GM18505 (cell line): Measurements from ENCODE around the gene NCAPG2.
A peak's percentile ranks its signal among the peaks of the same experiment; 100 is the strongest.
"Not testable (repeated sequence)": the region's sequence is repeated elsewhere in the genome, so short reads cannot be mapped to it uniquely, and the experiment has no call there.

Source experiments
- ATAC-seq: cut with Tn5 transposase; IDR thresholded peaks from one replicate; pipeline ENCODE4 v1.9.1; 2021; ENCODE audit not compliant: unreplicated experiment
- POLR2A ChIP-seq: IDR thresholded peaks from 4 replicates; pipeline ENCODE4 v1.6.1; 2011; ENCODE audit warnings: borderline replicate concordance; ENCODE audit not compliant: insufficient read depth, insufficient read length; ENCODE audit errors: extremely low read depth

NCAPG2 gene

DNA sequence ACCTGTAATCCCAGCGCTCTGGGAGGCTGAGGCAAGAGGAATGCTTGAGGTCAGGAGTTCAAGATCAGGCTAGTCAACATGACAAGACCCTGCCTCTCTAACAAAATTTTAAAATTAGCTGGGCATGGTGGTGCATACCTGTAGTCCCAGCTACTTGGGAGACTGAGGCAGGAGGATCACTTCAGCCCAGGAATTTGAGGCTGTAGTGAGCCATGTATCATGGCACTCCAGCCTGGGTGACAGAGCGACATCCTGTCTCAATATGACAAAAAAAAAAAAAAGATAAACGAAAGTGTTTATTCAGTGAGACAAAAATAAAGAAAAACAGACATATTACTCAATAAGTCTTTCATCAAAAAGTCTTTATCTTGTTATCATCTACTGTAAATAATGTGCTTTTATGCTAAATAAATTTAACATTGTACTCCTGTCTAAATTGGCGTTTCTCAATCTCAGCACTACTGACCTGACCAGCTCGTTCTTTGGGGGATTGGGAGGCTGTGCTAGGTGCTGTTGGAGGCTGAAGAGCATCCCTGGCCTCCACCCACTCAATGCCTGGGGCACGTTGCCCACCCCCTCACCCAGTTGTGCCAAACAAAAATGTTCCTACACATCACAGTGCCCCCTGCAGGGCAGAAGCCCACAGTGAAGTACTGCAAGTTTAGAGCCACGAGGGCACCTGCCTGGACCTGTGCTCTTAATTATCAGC, 57.7 kb downstream of the NCAPG2 start:
- ATAC-seq = no peak
- TF ChIP-seq POLR2A = no peak

DNA sequence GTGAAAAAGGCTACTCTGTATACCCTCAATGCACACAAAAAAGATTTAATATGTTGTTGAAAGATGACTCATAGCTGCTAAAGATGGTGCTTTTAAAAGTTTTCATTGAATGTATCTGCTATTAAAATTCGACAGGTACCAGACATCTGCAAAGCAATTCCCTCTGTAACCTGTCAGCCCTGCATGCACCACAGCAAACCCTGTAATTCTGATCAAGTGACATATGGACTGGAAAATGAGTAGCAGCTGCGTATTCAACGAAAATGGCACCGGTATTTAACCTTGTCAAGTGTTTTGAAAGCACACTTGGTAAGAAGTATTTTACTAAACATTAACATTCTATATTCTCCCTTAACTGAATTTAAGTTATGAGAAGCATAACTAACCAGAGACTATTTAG, 58.8 kb downstream of the NCAPG2 start:
- TF ChIP-seq POLR2A = no peak
- no peak for ATAC-seq

DNA sequence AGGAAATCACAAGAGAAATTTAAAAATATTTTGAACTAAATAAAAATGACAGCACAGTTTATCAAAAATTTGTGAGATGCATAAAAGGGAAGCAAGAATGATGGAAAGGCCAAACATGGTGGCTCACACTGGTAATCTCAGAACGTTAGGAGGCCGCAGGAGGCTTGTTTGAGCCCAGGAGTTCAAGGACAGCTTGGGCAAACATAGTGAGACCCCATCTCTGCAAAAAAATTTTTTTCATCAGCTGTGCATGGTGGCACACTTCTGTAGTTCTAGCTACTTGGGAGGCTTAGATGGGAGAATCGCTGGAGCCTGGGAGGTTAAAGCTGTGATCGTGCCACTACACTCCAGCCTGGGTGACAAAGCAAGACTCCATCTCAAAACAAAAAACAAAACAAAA, 62.5 kb downstream of the NCAPG2 start:
- no peak for ATAC-seq
- TF ChIP-seq POLR2A = no peak

DNA sequence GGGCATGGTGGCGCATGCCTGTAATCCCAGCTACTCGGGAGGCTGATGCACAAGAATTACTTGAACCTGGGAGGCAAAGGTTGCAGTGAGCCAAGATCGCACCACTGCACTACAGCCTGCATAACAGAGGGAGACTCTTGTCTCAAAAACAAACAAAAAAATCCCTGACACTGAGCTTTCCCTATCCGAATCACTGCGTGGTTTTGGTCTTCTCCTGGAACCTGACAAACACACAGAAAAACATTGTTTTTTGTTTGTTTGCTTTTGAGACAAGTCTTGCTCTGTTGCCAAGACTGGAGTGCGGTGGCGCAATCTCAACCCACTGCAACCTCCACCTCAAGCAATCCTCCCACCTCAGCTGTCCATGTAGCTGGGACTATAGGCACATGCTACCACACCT, 66.6 kb downstream of the NCAPG2 start:
- ATAC-seq = no peak
- TF ChIP-seq POLR2A = no peak

DNA sequence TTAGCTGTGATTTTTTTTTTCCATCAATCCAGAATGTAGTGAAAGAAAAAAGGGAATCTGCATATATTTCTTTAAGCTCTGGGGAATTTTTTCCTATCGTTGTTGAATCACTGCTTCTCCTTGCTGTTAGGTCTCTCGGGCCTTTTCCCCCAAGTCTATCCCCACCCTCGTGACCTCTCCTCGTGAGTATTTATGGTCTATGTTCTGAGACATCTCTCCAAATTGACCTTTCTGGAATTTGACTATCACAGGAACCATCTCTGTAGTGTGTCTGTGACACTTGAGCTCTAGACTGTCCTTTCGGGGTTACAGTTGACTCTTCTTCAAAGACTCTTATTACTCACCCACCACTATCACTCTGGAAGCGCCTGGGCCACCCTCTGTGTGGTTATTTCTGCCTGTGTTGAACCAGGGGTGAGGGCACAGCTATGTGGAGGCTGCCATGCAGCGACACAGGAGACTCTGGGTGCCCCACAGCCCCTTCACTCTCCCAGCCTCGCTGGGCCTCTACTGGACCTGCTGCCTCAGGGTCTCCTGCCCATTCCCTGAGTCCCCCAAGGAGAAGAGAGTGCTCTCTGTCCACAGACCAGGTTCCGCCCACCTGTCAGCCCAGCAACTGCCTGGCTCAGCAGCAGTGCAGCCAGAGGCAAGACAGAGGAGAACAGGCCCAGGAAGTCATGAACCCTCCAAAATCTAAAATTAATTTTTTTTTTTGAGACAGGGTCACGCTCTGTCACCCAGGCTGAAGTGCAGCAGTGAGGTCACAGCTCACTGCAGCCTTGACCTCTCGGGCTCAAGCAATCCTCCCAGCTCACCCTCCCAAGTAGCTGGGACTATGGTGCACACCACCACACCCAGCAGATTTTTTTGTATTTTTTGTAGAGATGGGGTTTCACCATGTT, 71.3 kb downstream of the NCAPG2 start:
- peak; percentile 84 for ATAC-seq
- no peak for TF ChIP-seq POLR2A

DNA sequence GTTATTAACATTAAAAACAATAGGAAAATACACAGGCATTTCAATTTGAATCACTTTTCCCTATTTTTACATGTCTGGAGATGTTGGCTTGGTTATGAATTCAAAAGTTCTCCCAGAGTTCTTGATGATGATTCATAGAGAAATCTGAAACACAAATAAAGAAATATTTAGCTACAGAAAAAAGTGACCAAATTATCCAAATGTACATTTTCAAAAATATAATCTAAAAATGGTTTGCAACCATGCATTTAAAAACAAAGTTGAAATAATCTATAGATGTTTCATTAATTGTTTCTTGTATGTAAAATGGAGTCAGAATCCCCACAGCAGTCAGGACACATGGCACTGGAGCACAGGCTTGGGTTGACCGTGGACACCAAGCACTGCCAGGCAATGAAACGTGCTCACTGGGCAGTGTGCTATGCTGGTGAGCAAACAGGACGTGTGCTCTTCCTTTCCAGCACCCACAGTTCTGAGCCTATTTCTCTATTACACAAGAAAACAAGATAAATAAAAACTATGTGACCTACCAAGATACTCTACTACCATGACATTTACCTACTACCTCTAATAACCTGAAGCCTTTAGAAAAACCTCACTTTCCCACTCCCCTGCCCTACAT, 72.9 kb downstream of the NCAPG2 start:
- no peak for TF ChIP-seq POLR2A
- ATAC-seq = no peak

DNA sequence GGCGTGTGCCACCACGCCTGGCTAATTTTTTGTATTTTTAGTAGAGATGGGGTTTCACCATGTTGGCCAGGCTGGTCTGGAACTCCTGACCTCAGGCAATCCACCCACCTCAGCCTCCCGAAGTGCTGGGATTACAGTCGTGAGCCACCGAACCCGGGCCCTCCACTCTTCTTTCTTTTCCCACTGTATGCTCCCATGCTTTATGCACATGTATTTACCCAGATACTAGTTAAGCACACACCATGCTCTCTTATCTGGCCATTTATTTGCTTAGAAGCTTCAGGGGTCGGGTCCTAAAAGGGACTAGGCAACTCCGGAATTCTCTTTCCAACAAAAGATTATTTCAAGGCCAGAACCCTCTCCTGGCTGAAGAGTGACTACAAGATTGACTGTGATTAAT, 78.3 kb downstream of the NCAPG2 start:
- ATAC-seq = not testable (repeated sequence)

DNA sequence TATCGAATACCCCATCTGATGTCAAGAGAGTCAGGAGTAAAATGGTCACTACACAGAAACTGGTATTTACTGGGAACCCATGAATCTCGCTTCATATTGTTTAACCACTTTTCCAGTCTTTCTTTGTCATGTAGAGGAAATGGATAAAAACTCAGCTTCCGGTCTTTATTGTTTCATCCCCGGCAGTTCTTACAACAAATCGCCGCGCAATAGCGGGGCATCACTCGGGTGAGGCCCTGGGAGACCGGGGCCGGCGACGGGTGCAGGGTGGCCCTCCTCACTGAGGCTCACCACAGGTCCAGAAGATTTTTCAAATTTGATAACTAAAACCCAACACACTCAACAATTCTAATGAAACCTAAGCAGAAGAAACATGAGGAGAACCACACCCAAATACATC, 81.4 kb downstream of the NCAPG2 start:
- TF ChIP-seq POLR2A = no peak

DNA sequence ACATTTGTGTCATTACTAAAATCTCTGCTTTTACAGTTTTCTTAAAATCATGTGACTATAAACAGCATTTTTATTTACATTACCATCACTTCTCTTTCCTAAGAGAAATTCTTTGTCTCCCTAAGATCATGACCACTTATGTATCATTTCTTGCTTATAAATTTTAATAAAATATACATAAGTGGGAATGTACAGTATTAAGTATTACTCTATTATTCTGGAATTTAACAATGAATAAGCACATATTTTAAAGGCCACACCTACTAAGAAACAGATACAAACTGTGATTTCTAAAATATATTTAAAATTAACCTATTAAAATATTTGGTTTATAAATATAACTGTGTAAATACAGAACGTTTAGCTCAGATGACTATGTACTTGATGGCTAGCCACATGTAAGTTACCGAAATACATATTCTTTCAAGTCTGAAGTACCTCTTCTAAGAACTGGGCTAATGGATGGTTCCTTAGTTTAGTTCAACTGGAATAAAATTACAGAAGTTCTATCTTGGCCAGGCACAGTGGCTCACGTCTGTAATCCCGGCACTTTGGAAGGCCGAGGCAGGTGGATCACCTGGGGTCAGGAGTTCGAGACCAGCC, 83.7 kb downstream of the NCAPG2 start:
- ATAC-seq = no peak

More for the DNA sequence above, 81.4 kb downstream of the NCAPG2 start:
- ATAC-seq = no peak

DNA sequence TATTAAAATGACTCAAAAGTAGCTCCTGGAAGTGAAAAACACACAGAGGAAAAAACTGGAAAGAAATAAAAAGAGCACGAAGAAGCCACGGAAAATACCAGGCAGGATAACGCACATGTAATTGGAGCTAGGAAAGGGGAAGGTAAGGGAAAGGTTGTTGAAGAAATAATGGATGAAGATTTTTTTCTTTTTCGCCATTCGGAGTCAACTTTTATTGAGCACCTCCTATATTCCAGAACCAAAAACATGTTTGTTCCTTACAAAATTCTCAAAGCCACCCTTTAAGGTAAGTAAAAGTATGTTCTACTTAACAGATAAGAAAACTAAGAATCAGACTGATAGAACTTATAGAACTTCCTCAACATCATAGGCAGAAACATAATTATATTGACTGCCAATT, 84.2 kb downstream of the NCAPG2 start:
- no peak for TF ChIP-seq POLR2A
- no peak for ATAC-seq

More for the DNA sequence above, 83.7 kb downstream of the NCAPG2 start:
- TF ChIP-seq POLR2A = no peak

DNA sequence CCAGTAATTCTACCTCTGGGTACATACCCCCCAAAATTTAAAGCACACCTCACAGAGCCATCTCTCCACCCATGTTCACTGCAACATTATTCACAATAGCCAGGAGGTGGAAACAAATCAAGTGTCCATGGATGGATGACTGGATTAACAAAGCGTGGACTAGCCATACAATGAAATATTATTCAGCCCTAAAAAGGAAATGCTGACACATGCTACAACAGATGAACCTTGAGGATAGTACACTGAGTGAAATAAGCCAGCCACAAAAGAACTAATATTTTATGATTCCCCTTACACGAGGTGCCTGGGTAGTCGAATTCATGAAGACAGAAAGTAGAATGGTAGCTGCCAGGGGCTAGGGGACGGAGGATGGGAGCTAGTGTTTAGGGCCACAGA, 85.9 kb downstream of the NCAPG2 start:
- no peak for TF ChIP-seq POLR2A
- ATAC-seq = no peak

DNA sequence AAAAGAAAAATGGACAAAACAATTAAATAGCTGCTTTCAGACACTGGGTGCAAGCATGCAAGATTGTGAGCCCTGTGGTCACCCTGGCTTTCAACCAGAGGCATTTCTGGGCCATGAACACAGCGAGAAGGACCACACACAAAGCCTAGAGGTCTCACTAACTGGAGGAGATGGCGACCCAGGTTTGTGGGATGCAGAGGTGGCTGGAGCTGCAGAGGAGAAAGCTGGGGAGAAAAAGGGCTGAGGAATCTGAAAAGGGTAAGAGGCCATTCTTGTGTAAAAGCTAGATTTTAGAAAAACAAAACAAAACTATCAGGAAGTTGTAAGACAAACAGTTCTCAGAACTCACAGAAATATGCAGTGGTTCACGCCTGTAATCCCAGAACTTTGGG, 86.9 kb downstream of the NCAPG2 start:
- no peak for TF ChIP-seq POLR2A
- no peak for ATAC-seq

DNA sequence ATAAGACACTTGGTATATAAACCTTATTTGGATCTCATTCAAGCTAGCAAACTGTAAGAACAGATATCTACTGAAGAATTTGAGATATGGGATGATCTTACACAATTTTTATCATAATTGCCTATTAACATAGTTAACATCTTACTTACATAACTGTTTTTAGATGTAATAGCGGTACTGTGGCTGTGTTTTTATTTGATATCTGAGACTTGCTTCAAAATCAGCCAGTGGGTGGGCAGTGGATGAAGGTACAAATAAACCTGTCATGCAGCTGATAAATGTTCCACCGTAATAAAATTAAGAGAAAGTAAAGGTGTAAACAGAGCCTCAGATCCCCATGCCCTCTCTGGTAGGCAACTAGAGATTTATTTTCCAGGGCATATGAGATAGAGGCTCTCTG, 88.6 kb downstream of the NCAPG2 start:
- no peak for ATAC-seq

More for the DNA sequence above, 88.6 kb downstream of the NCAPG2 start:
- no peak for TF ChIP-seq POLR2A
